ENCODE results near the gene DYDC2.

The DYDC2 gene

DNA sequence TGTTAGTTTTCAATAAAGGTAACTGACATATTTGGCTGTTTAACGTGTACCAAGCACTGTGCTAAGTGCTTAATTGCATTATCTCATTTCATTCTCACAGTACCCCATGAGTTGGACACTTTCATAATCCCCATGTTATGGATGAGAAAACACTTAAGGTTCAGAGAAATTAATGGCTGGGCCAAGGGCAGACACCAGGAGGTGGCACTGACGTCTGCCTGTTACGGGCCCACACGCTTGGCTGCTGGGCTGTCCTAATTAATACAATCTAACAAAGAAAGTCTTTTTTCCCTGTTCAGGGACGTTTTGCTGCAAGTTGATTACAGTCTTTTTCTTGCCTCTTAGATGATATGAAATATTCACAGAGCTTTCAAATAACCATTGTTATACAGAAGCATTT, 16.1 kb downstream of the DYDC2 start:
- DNase-seq (ENCODE audit: low read depth): no peak

DNA sequence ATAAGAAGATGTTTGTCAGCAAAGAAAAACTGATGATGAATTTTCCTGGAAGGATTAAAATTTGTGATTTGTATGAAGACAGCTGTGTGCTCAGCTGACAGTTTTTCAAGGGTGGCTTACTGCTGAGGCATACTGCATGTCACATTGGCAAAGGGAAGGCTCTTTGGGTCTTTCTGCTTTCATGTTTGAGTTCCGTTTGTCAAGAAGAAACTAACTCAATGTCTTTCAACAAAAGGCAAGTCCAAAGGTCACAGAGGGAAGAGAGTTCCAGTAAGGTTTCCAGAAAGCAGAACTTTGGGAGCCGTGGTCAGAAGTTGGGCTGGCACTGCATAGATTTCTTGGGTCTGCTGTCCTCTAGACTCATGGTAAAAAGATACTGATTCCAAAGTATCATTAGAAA, 16.9 kb downstream of the DYDC2 start:
- no peak for DNase-seq (ENCODE audit: low read depth)

DNA sequence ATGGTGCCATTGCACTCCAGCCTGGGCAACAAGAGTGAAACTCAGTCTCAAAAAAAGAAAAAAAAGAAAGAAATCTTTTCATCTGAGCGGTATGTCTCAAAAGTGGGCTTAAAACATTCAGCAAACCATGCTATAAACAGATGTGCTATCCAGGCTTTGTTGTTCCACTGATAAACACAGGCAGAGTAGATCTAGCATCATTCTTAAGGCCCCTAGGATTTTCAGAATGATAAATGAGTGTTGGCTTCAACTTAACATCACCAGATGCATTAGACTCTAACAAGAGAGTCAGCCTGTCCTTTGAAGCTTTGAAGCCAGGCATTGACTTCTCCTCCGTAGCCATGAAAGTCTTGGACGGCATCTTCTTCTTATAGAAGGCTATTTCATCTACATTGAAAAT, 23.1 kb downstream of the DYDC2 start:
- no peak for DNase-seq (ENCODE audit: low read depth)

DNA sequence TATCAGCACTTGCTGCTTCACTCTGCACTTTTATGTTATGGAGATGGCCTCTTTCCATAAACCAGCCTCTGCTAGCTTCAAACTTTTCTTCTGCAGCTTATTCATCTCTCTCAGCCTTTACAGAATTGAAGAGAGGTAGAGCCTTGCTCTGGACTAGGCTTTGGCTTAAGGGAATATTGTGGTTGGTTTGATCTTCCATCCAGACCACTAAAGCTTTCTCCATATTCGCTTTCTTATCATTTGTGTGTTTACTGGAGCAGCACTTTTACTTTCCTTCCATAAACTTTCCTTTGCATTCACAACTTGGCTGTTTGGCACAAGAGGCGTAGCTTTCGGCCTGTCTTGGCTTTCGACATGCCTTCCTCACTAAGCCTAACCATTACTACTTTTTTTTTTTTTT, 23.6 kb downstream of the DYDC2 start:
- no peak for DNase-seq (ENCODE audit: low read depth)

DNA sequence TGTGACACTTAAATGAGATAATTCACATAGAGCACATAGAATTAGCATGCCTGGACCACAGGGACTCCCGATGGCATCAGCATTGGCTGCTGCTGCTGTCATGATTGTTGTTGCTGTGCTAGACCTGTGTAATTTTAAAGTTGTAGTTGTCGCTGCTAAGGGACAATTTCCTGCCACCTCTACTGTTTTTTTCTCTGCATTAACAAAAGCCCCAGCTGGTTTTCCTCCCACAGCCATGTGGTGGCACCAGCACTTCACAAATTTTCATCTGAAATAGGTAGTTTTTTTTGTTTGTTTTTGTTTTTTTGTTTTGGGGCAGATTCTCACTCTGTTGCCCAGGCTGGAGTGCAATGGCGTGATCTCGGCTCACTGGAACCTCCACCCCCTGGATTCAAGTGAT, 26.4 kb downstream of the DYDC2 start:
- no peak for DNase-seq (ENCODE audit: low read depth)

DNA sequence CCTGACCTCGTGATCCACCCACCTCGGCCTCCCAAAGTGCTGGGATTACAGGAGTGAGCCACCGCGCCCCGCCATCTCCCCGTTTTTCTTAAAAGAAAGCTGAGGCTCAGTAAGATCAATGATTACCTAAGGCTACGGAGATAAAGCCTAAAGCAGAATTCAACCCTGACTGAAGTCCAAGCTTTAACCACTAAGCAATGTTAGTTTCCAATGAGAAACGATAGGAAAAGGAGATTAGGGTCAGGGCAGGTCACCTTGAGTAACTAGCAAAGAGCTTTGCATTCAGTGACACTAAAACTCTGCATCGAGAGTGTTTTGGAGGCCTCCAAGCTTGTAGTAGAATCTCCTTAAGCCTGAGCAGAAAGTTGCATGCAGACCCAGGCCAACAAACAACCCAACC, 34.2 kb downstream of the DYDC2 start:
- no peak for DNase-seq (ENCODE audit: low read depth)

DNA sequence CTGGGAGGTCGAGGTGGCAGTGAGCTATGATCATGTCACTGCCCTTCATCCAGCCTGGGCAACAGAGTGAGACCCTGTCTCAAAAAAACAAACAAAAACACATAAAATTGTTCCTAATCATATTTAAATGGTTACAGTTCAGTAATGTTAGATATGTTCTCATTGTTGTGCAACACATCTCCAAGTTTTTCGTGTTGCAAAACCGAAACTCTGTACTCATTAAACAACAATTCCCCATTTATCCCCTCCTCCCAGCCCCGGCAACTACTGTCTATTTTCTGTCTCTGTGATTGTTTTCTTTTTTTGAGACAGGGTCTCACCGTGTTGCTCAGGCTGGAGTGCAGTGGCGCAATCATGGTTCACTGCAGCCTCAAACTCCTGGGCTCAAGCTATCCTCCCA, 35.7 kb downstream of the DYDC2 start:
- no peak for DNase-seq (ENCODE audit: low read depth)

DNA sequence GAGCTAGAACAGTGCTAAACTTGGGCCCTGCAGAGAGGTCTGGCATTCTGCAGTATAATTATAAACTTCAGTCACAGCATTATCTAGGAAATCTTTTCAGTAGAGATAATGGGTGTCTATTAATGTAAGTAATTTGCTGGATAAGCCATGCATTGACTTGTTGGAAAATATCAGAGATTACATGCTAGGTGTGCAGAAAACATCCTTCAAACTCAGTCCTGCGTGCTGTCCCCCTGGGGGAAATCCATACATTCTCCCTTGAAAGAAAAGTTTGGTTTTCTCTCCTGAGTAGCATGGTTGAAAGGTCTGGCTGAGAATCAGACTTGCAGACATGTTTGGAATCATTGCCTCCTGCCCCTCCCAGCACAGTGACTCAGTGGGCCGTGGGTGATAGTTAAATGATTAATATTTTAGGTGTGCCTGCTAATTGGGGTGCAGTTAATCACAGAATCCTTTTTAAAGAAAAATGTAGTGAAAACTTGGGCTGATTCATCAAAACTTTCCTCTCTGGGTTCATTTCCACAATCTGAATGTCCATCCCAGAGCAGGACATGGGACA, 37.9 kb downstream of the DYDC2 start:
- no peak for DNase-seq (ENCODE audit: low read depth)

DNA sequence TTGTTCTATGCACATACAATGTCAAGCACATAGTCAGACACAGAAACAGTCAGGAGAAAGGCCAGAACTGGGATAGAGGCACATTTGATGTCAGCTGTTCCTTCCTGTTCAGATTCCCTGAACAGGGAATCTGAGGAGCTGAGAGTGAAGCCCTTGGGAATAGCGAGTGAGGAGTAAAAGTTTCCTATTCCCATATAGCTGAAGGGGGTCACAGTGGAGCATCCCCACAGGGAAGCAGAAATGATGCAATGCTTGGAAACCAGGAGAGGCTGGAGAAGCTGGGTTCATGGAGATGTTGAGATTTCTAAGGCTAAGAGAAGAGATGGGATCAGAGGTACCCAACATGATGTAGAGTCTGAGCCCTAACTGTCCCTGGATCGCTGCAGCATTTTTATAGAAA, 40.4 kb downstream of the DYDC2 start:
- no peak for DNase-seq (ENCODE audit: low read depth)

DNA sequence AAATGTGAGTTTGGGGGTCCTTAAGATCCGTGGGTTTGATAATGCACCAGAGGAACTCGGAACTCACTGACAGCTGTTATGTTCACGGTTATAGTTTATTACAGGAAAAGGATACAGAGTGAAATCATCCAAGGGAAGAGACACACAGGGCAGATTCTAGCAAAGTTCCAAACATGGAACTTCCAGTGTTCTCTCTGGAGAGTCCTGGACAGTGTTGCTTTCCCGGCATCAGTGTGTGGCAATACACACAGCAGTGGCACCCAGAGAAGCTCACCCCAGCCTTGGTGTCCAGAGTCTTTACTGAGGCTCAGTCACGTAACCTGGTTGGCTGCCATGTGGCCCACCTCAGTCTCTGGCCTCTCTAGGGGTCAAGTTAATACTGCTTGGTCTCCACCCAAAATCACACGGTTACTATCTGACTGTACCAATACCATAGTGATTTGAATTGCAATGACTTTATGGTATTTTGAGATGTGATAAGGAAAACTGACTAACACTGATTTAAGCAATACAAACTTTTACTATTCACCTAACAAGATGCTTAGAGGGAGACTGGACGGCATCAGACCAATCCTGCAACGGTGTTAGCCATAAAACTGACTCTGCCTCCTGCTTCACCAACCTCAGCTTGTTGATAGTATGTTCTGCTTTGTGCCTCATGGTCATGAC, 43.7 kb downstream of the DYDC2 start:
- DNase-seq (ENCODE audit: low read depth): no peak

DNA sequence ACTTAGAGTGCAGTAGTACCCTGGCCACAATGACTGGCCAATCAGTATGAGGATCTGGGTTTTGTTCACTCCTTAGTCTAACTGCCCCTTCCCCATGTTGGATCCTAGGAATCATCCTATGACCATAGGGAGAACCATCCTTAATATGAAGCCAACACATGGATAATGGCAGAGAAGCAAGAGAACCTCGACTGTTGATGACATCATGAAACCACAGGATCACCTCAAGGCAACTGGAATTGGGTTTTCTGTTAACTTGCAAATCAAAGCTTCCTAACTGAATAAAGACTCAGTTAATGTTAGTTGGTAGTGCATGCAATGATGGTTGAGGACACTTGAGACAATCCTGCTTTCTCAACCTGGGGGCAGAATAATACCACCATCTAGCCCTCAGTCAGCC, 48.5 kb downstream of the DYDC2 start:
- no peak for DNase-seq (ENCODE audit: low read depth)

DNA sequence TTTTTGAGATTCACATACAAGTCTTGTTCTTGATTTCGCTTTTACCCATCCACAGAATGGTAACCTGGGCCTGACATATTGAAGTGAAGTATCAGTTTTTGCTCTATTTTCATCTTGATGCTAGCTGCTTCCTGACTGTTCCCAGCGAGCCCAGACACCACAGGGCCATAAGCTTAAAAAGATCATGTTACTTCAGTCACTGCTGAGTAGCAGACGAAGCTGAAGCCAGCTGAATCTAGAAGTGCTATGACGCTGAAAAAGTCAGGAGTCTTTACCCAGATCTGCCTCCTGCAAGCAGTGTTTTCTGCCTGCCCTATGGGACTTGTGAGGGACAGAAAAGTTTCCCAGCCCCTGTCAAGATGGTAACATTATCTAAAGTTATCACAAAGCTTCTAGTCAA, 49.0 kb downstream of the DYDC2 start:
- no peak for DNase-seq (ENCODE audit: low read depth)

DNA sequence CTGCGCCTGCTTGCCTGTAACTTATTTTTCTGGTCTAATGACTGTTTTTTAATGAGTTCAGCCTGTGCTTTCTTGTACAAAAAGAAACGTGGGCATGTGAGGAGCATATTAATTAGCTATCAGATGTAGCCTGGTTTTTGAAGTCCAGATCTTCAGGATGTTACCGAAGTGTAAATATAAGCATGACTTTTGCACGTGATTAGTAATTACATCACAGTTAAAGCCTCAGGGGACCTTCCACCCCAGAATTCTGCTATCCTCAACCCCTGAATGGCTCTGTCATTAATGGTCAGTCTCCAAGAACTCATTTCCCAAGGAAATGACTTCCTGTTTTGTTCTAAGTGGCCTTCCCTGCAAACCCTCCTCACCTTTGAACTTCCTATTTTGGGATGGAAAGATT, 49.6 kb downstream of the DYDC2 start:
- DNase-seq (ENCODE audit: low read depth): no peak

DNA sequence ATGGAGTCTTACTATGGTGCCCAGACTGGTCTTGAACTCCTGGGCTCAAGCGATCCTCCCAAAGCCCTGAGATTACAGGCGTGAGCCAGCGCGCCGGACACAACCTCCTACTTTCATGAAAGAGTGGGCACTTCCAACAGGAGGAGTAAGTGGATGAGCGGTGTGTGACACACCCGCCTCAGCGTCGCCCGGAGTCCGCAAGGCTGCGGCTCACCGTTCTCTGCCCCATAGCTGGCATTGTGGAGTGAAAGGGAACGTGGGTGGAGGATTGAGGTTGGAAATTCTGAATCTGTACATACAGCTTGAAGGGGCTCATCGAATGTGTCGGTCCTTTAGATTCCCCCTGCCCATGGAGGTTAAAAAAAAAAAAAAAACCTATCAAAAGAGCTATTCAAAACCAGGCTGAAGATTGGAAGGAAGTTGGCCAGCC, 51.2 kb downstream of the DYDC2 start:
- no peak for DNase-seq (ENCODE audit: low read depth)

DNA sequence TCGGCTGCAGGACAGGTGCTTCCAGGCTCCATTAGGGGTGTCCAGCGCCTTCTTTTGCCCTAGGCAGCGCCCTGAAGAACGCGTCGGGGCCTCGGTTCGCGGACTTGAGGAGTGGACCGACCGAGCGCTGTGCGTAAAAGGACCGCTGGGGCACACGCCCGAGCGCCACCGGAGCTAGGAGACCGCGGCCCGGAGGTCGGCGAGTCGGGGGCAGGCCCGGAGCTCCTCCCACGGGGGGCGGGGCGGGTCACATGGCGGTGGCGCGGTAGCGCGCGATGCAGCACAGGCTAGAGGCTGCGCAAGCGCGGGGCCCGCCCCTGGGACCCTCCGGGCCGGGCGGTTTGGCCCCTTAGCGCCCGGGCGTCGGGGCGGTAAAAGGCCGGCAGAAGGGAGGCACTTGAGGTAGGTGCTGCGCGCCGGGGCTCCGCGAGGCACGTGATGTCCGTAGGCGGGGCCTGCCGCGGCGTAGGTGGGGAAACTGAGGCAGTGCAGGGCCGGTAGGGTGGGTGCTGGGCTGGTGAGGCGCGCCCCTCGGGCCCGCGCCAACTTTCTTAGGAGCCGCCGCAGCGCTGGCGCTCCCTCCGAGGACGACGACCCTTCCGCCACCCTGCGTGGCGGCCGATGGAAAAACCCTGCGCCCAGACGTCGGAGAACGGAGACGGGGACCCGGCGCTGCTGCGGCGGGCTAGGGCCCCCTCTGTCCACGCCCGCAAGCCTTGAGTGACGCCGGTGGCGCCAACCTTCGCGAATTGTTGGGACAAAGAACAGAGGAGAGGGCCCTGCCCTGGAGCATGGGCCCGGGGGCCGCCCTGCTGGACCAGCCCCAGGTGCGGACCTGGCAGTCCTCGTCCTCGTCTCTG, 51.9 kb downstream of the DYDC2 start, which contains the start of gene PRXL2A:
PRXL2A (plus strand) TSS at position 310 of the 860 bp plus-strand sequence. CDS start 11,917 bp downstream, outside the sequence.
- DNase-seq (ENCODE audit: low read depth): peak; percentile 61

DNA sequence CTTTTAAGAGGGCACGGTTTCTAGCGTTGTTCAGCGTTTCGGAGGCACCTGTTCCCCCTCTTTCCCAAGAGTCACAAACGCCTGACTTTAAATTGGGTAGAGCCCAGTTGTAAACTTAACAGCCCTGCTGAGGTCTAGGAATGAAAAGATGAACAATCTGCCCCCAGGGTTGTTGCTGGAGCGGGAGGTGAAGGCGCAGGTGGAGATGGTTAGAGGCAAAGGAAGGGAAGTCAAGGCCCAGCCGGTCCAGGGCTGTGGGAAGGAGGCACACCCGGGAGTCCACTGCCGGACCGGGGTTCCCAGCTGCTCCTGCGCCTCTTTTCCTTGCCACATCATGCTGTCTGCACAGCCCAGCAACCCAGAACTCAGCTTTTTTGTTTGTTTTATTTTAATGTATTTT, 52.5 kb downstream of the DYDC2 start:
- no peak for DNase-seq (ENCODE audit: low read depth)

DNA sequence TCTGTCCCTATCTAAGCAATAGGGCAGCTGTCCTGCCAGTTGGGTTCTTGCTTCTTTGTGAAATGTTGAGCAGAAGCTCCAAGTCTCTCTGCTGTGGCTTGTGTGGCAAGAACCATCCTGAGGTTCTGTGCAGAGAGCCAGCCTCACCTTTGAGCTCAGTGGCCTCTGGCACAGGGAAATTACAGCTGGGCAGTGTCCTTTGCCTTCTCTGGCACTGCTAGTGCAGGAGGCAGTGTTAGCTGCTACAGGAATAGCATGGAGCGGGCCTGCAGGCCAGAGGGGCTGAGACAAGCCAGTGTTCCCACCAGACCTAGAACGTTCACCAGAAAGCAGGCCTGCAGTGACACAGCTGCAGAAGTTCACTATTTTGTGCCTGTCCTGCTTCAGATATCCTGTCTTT, 53.5 kb downstream of the DYDC2 start:
- DNase-seq (ENCODE audit: low read depth): no peak

DNA sequence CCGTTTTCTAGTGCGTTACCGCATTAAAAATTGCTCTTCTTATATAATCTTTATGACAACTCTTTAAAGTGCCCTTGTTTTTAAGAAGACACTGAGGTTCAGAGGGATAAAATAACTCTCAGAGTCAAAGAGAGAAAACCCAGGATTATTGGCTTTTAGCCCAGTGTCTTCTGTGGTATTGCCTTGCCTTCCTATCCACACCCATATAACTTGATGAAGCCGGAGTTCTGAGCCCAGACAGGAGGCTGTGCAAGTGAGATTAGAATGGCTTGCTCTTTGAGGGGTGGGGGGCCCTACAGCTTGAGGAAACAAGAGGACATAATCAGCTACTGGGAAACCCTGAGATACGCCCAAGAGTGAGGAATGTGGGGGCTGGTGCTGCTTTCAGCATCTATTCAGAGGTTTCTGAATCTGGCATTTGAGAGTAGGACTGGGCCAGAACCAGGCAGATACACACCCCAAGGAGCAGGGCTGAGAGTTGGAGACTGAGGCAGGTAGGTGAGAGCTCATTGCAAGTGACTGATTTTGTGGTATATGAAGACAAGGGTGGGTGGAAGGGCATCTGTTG, 54.1 kb downstream of the DYDC2 start:
- DNase-seq (ENCODE audit: low read depth): no peak

DNA sequence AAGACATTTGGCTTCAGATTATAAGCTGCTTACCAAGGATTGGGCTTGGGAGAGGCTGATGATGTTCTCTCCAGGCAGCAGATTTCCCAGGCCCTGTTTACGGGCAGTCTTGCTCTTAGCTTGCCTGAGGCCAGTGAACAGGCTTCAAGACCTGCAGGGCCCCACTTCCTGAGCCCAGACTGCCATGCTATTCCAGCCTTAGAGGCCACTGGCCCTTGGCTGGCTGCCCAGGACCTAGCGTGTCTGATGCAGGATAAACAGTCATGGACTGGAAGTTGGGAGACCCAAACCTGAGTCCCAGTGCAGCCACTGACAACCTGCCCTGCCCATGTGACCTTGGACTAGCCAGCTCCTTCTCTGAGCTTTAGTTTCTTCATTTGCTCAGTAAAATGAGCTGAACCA, 54.7 kb downstream of the DYDC2 start:
- DNase-seq (ENCODE audit: low read depth): no peak

DNA sequence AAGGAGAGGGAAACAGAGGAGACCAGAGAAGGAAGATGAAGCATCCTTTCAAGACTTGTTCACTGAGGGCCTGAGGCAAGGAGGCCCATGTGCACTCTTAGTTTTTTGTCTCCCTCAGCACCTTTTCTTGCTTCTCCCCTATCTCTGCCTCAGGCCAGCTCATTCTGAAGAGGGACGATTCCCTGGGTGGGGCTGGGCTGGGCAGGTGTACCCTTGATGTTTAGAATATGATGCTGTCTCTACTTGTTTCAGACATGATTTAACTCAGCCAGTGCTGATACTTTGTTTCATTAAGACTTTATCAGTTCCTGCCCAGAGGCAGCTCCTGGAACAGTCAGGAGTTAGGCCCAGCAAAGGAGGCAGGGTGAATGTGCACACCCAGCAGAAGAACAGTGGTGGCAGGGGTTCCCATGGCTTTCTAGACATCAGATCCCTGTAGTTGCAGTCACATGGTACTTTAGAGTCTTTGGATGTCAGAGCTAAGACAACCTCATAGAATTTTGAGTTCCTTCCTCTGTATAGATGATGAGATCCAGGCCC, 55.2 kb downstream of the DYDC2 start:
- no peak for DNase-seq (ENCODE audit: low read depth)

DNA sequence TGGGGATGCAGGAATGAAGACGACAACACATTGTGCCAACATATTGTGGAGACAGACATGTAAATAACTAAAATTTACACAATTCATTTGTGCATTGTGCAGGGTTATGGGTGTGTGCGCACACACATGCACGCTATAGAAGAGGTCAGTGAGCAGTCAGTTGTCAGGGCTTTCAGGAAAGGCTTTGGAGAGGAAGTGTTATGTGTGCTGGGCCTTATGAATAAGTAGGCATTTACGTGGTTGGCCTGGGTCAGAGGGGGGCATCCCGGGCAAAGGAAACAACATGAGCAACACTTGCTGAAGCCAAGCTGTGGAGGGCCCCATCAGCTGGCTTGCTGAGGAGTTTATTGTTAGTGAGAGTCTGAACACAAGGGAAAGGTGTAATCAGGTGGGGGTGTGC, 55.9 kb downstream of the DYDC2 start:
- DNase-seq (ENCODE audit: low read depth): no peak

DNA sequence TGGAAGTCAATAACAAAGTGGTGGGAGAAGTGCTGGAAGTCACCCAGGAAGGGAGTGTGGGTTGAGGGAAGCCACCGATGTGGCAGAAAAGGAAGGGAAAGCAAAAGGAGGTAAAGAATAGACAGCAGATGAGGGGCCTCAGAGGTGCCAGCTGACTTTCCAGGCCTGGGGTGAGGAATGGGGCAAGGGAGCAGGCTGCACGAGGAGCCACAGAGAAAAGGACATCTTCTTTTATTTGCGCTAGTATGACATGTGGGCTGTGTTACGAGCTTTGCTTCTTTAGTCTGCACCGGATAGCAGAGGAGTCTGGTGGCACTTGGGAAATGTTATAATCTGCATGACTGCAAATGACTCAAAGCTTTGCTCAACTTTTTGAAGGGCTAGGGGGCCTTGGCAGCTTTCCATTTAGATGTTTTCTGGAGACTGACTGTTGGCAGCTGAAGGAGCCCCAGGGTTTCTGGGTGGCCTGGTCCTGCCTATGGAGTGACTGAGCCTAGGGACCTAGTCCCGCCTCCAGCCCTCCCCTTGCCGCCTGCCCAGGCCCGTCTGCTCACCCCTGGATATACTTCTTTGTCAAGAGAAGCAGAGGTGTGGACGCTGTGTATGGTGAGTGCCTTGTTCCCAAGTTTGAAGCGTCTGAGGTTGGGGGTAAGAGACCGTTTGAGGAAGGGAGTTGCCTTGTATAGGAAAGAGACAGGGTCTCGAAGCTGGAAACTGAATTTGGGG, 56.9 kb downstream of the DYDC2 start:
- DNase-seq (ENCODE audit: low read depth): no peak

Measured in stimulated activated CD8-positive, alpha-beta memory T cell treated with anti-CD3 and anti-CD28 coated beads, Interleukin-15, amount 100 ng/mL, for 24 hours (primary cell).